Lung (tissue), 12 donors: ENCODE measurements around the gene CACNA1C. TPM values are rescaled to one million over a fixed set of nuclear protein-coding genes. Genes with fewer than 3 reads are reported as not detected.

ENCODE experiments used
- ATAC-seq: fragments of 200-7000 bp; cut with Tn5 transposase; one replicate; pipeline ENCODE4 v1.9.1; 2020; ENCODE audit warnings: moderate number of reproducible peaks; ENCODE audit not compliant: insufficient read depth, low FRiP score
- DNase-seq, 3 donors: peaks; one replicate each; pipeline ENCODE4 v3.0.0-alpha.2; 2013 to 2017
- H3K27ac ChIP-seq, 2 donors: one replicate each; pipeline ENCODE4 v1.5.1; 2013; ENCODE audit warnings: mild to moderate bottlenecking in 2 of 2, moderate library complexity in 2 of 2, control low read depth in 1 of 2, inconsistent platforms in 1 of 2, low read depth in 1 of 2, low read length in 1 of 2
- H3K27me3 ChIP-seq, 3 donors: one replicate each; pipeline ENCODE4 v1.5.1; 2013; ENCODE audit warnings: low read length in 2 of 3; ENCODE audit not compliant: control insufficient read depth in 3 of 3, insufficient read depth in 3 of 3
- H3K36me3 ChIP-seq, 4 donors: one replicate each; pipeline ENCODE4 v1.5.1; 2013; ENCODE audit warnings: low read length in 4 of 4, mild to moderate bottlenecking in 1 of 4, moderate library complexity in 1 of 4; ENCODE audit not compliant: control insufficient read depth in 4 of 4, insufficient read depth in 4 of 4
- H3K4me1 ChIP-seq, 5 donors: one replicate each; pipeline ENCODE4 v1.5.1; 2013; ENCODE audit warnings: low read length in 5 of 5, mild to moderate bottlenecking in 2 of 5, moderate library complexity in 1 of 5; ENCODE audit not compliant: control insufficient read depth in 5 of 5, insufficient read depth in 5 of 5
- H3K4me3 ChIP-seq: one replicate; pipeline ENCODE4 v1.5.1; 2013; ENCODE audit warnings: mild to moderate bottlenecking, control low read depth, moderate library complexity
- H3K9ac ChIP-seq, 2 donors: one replicate each; pipeline ENCODE4 v1.5.1; 2013; ENCODE audit warnings: low read length in 2 of 2, control low read depth in 1 of 2; ENCODE audit not compliant: insufficient read depth in 1 of 2
- H3K9me3 ChIP-seq, 4 donors: one replicate each; pipeline ENCODE4 v1.5.1; 2013; ENCODE audit warnings: low read length in 3 of 4, mild to moderate bottlenecking in 1 of 4, moderate library complexity in 1 of 4; ENCODE audit not compliant: control insufficient read depth in 4 of 4, insufficient read depth in 3 of 4
- CTCF ChIP-seq: IDR thresholded peaks from 2 replicates; pipeline ENCODE4 v1.5.1; 2012; ENCODE audit warnings: mild to moderate bottlenecking; ENCODE audit errors: control extremely low read depth, extremely low read depth
- WGBS, 2 donors: extraction: QIAGEN DNeasy Blood & Tissue Kit; methylation state at CpG; one replicate each; pipeline ENCODE4 v1.1.7; 2013; 5-methylcytosine and 5-hydroxymethylcytosine counted together
- polyA plus RNA-seq, 2 donors: library from polyadenylated mRNA; stranded (reverse); fragments of 200-250 nt; gene quantifications; one replicate each; pipeline ENCODE4 v1.2.1, GENCODE V29; 2013
- total RNA-seq, 2 donors: library from RNA; depleted of rRNA in 1 of 2; stranded (reverse); fragments of >200 nt in 1 of 2; gene quantifications; one replicate each; pipeline ENCODE4 v1.2.1, GENCODE V29; 2014 to 2021
- donor health status: control.
- donor health status: control.
- donor health status: Bipolar disorder and iron deficiency.
- donor health status: healthy.
- donor health status: DM: yes; HTN: yes; CAD: no.

Gene CACNA1C
- total and polyA plus RNA-seq, 4 donors: 3.2 to 17.5 (median 7.5) TPM

GRCh38 chr12:2076196-2076570 is 23.4 kb downstream of the CACNA1C start:
- WGBS, 2 donors: 60 to 75% methylated on average over 9 of the region's 9 CpGs
- no peak overlapping the region for H3K4me3 ChIP-seq
- DNase-seq (peak; percentile 63 to 92 (median 83)), ATAC-seq (peak; percentile 31)
- no peaks in the 10 kb centered on the region for H3K27me3 ChIP-seq
- no peaks in the 10 kb centered on the region for H3K36me3 ChIP-seq
- H3K9ac ChIP-seq: peak overlapping the region in 1 of 2 donors; percentile 8
- H3K27ac ChIP-seq: peak overlapping the region in 1 of 2 donors; percentile 94
- TF ChIP-seq CTCF: no peak
- H3K4me1 ChIP-seq: peaks cover 0 to 27% (median 16%) of the 10 kb centered on the region in 5 donors
- H3K9me3 ChIP-seq: peaks cover 0 to 2% (median under 1%) of the 10 kb centered on the region in 4 donors

GRCh38 chr12:2076728-2077127 is 23.9 kb downstream of the CACNA1C start:
- WGBS, 2 donors: 86 to 92% methylated on average over 10 of the region's 10 CpGs
- Histone ChIP-seq H3K9me3 (peaks cover 0 to 2% (median 0%) of the 10 kb centered on the region in 4 donors), H3K4me3 (no peak overlapping the region), H3K27me3 (no peaks in the 10 kb centered on the region), H3K27ac (peak overlapping the region; percentile 61 to 94), H3K4me1 (peaks cover 0 to 27% (median 16%) of the 10 kb centered on the region in 5 donors), H3K9ac (no peak overlapping the region), H3K36me3 (no peaks in the 10 kb centered on the region)
- DNase-seq: no peak
- no peak for TF ChIP-seq CTCF
- ATAC-seq: no peak

GRCh38 chr12:2080604-2081003 is 27.8 kb downstream of the CACNA1C start:
- no peaks in the 10 kb centered on the region for H3K36me3 ChIP-seq
- H3K9me3 ChIP-seq: peaks cover 0 to 2% (median under 1%) of the 10 kb centered on the region in 4 donors

More at GRCh38 chr12:2080604-2081003, 27.8 kb downstream of the CACNA1C start:
- Histone ChIP-seq H3K9ac (no peak overlapping the region), H3K27ac (no peak overlapping the region), H3K4me1 (peaks cover 0 to 29% (median 5%) of the 10 kb centered on the region in 5 donors), H3K4me3 (no peak overlapping the region), H3K27me3 (no peaks in the 10 kb centered on the region)
- no peak for ATAC-seq
- no peak for DNase-seq
- TF ChIP-seq CTCF: no peak
